ENCODE measurements around the gene ACLY. TPM values are rescaled to one million over a fixed set of nuclear protein-coding genes. Genes with fewer than 3 reads are reported as not detected.

ACLY gene
- total and polyA plus RNA-seq, 2 of the 13 experiments (the other 11 are each of a cell fraction or from before 2014, with no cell fraction given) = 111 to 218 TPM

DNA sequence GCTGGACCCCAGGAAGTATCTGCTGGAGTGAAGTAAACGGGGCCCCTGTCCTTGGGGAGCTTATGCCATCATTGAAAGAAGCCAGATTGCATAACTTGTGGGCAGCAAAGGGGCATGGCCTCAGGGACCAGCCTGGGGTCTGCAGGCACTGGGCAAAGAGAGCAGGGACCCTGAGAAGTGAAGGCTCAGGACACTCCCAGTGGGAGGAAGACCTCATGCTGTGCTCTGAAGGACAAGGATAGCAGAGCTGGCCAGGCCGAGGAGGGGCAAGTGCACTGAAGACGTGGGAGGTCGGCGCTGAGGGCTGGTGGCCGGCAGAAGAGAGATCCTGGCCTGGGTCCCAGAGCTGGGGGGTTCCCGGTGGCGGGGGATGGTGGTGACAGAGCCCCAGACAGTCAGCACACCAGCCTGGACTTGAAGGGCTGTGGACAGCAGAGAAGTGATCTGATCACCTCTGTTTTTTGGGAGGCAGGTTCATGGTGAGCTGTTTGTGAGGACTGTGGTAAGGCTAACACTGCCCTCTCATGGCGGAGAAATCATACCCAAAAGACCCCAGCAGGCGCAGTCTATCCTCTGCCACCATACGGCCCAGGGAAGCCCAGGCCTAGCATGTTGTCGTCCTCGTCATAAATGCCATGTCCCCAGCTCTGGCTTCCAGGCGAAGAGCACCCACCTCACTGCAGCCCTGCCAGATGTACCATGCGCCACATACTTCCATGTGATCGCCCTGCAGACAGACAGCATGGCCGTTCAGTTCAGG, 40.8 kb upstream of the ACLY start (continued):
- TF ChIP-seq ZNF747 (CRISPR knock-in tag; IDR thresholded peaks at IDR 0.05; ENCODE audit: borderline replicate concordance) (peak; percentile 57; the same call in 1 of the 2 replicates), NFATC3 (CRISPR knock-in tag; IDR thresholded peaks at IDR 0.05) (no peak), ZNF543 (CRISPR knock-in tag; IDR thresholded peaks at IDR 0.05) (0 out of 2 replicates have a peak, but pooled peaks have one; percentile 12), SIX4 (CRISPR knock-in tag; IDR thresholded peaks at IDR 0.05) (no peak), ZNF790 (CRISPR knock-in tag; IDR thresholded peaks at IDR 0.05; ENCODE audit: borderline replicate concordance) (no peak), ARNT2 (CRISPR knock-in tag; IDR thresholded peaks at IDR 0.05; ENCODE audit: low read depth) (peak; percentile 62), ZNF772 (CRISPR knock-in tag; IDR thresholded peaks at IDR 0.05) (peak; percentile 95), ZFP36L1 (CRISPR knock-in tag; IDR thresholded peaks at IDR 0.05) (peak; percentile 63; the same call in 1 of the 2 replicates), ZNF776 (CRISPR knock-in tag; IDR thresholded peaks at IDR 0.05) (no peak; the same call in 1 of the 2 replicates), BRCA1 (CRISPR knock-in tag; IDR thresholded peaks at IDR 0.05) (no peak), RXRB (CRISPR knock-in tag; IDR thresholded peaks at IDR 0.05; ENCODE audit: borderline replicate concordance) (peak; percentile 47), TARDBP (CRISPR knock-in tag; IDR thresholded peaks at IDR 0.05) (peak; percentile 49)
- TF ChIP-seq, protein P1, sequence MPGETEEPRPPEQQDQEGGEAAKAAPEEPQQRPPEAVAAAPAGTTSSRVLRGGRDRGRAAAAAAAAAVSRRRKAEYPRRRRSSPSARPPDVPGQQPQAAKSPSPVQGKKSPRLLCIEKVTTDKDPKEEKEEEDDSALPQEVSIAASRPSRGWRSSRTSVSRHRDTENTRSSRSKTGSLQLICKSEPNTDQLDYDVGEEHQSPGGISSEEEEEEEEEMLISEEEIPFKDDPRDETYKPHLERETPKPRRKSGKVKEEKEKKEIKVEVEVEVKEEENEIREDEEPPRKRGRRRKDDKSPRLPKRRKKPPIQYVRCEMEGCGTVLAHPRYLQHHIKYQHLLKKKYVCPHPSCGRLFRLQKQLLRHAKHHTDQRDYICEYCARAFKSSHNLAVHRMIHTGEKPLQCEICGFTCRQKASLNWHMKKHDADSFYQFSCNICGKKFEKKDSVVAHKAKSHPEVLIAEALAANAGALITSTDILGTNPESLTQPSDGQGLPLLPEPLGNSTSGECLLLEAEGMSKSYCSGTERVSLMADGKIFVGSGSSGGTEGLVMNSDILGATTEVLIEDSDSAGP (CRISPR knock-in tag; IDR thresholded peaks at IDR 0.05; ENCODE audit: borderline replicate concordance) = peak; percentile 87
- TF ChIP-seq, protein P2, sequence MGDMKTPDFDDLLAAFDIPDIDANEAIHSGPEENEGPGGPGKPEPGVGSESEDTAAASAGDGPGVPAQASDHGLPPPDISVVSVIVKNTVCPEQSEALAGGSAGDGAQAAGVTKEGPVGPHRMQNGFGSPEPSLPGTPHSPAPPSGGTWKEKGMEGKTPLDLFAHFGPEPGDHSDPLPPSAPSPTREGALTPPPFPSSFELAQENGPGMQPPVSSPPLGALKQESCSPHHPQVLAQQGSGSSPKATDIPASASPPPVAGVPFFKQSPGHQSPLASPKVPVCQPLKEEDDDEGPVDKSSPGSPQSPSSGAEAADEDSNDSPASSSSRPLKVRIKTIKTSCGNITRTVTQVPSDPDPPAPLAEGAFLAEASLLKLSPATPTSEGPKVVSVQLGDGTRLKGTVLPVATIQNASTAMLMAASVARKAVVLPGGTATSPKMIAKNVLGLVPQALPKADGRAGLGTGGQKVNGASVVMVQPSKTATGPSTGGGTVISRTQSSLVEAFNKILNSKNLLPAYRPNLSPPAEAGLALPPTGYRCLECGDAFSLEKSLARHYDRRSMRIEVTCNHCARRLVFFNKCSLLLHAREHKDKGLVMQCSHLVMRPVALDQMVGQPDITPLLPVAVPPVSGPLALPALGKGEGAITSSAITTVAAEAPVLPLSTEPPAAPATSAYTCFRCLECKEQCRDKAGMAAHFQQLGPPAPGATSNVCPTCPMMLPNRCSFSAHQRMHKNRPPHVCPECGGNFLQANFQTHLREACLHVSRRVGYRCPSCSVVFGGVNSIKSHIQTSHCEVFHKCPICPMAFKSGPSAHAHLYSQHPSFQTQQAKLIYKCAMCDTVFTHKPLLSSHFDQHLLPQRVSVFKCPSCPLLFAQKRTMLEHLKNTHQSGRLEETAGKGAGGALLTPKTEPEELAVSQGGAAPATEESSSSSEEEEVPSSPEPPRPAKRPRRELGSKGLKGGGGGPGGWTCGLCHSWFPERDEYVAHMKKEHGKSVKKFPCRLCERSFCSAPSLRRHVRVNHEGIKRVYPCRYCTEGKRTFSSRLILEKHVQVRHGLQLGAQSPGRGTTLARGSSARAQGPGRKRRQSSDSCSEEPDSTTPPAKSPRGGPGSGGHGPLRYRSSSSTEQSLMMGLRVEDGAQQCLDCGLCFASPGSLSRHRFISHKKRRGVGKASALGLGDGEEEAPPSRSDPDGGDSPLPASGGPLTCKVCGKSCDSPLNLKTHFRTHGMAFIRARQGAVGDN (CRISPR knock-in tag; IDR thresholded peaks at IDR 0.05) = peak; percentile 93
- TF ChIP-seq, protein P3, sequence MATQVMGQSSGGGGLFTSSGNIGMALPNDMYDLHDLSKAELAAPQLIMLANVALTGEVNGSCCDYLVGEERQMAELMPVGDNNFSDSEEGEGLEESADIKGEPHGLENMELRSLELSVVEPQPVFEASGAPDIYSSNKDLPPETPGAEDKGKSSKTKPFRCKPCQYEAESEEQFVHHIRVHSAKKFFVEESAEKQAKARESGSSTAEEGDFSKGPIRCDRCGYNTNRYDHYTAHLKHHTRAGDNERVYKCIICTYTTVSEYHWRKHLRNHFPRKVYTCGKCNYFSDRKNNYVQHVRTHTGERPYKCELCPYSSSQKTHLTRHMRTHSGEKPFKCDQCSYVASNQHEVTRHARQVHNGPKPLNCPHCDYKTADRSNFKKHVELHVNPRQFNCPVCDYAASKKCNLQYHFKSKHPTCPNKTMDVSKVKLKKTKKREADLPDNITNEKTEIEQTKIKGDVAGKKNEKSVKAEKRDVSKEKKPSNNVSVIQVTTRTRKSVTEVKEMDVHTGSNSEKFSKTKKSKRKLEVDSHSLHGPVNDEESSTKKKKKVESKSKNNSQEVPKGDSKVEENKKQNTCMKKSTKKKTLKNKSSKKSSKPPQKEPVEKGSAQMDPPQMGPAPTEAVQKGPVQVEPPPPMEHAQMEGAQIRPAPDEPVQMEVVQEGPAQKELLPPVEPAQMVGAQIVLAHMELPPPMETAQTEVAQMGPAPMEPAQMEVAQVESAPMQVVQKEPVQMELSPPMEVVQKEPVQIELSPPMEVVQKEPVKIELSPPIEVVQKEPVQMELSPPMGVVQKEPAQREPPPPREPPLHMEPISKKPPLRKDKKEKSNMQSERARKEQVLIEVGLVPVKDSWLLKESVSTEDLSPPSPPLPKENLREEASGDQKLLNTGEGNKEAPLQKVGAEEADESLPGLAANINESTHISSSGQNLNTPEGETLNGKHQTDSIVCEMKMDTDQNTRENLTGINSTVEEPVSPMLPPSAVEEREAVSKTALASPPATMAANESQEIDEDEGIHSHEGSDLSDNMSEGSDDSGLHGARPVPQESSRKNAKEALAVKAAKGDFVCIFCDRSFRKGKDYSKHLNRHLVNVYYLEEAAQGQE (IDR thresholded peaks at IDR 0.05; ENCODE audit: borderline replicate concordance in 1 of 2, low read depth in 1 of 2, low read length in 2 of 2) = no peak
- TF ChIP-seq, protein P4, sequence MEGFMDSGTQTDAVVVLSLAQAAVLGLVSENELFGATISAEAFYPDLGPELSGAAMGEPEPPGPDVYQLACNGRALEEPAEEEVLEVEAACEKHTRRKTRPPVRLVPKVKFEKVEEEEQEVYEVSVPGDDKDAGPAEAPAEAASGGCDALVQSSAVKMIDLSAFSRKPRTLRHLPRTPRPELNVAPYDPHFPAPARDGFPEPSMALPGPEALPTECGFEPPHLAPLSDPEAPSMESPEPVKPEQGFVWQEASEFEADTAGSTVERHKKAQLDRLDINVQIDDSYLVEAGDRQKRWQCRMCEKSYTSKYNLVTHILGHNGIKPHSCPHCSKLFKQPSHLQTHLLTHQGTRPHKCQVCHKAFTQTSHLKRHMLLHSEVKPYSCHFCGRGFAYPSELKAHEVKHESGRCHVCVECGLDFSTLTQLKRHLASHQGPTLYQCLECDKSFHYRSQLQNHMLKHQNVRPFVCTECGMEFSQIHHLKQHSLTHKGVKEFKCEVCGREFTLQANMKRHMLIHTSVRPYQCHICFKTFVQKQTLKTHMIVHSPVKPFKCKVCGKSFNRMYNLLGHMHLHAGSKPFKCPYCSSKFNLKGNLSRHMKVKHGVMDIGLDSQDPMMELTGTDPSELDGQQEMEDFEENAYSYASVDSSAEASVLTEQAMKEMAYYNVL (CRISPR knock-in tag; IDR thresholded peaks at IDR 0.05; ENCODE audit: borderline replicate concordance) = no peak

Data from HepG2 (cell line).